ENCODE results near the gene OSTF1.

OSTF1 gene

DNA sequence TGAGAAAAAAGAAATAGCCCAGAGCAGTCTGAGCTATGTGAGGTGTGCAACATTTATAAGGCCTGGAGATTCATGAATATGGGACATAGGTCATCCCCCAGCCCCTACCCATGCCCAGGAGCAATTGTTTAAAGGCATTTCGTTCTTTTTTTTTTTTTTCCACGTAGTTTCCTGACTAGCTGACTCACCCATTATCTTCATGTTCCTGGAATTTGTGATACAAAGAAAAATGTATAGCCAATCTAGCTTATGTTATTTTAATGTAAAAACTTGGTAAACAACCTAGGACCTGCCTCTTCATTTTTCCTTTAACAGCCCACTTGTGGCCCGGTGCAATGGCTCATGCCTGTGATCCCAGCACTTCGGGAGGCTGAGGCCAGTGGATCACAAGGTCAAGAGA, 81.3 kb downstream of the OSTF1 start:
- DNase-seq, result no peak

DNA sequence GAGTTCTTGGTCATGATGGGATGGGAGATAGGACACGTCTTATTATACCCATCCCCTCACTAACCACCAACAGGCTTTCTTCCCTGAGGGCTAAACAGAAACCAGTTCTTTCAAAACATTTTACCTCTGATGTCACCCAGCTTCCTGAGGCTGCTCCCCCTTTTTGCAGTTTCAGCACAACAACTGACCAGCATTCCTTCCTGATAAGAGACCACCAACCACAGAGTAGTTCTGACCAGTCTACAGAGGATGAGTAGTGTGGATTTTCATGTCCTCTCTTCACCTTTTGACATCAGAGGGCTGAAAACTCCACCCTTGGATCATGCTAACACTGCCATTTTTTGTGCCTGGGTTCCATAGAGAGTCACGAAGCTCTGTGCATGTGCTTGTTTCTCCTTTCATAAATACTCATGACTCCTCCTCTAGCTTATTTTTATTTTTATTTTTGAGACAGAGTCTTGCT, 82.6 kb downstream of the OSTF1 start:
- DNase-seq, result peak; percentile 11

DNA sequence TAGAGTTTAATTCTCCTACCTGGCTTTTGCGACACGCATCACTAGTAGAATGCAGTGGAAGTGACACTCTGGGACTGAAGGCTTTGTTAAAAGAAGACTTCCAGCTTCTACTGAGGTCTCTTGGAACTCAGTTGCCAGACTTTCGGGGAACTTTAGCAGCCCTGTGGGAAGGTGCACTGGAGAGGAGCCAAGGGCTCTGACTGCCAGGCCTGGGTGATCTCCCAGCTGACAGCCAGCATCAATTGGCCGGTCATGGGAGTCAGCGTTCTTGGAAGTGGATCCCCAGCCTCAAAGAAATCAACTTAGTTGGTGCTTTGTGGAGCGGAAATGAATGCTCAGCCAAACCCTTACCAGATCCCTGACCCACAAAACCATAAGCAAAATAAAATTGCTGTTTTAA, 87.1 kb downstream of the OSTF1 start:
- DNase-seq, result no peak

DNA sequence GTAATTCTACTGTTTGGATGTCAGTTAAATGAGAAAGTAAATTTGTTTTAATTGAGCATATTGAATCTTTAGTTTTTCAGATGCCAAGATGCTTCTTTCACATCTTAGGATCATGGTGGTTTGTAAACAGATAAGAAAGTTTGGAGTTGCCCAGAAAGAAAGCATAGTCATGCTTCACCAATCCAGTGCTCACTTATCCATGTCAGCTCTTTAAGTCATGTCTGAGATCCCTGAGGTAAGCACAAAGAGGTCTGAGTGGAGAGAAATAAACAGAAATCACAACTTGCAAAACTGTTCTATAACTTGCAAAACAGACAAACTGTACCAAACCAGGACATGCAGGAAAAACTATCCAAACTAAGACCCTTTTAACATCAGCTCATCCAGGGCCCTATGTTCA, 87.7 kb downstream of the OSTF1 start:
- no peak for DNase-seq

DNA sequence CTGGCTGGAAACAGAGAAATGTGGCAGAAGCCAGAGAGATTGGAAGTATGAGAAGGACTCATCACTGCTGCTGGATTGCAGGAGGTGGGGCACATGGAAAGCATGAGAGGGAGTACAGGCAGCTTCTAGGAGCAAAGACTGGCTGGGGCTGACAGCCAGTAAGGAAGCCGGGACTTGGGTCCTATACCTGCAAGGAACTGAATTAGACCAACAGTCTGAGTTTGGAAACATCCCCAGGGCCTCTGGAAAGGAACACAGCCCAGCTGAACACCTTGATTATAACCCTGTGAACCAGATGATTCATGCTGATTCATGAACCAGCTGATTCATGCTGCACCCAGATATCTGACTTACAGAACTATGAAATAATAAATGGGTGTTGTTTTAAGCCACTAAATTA, 93.4 kb downstream of the OSTF1 start:
- DNase-seq, result no peak

DNA sequence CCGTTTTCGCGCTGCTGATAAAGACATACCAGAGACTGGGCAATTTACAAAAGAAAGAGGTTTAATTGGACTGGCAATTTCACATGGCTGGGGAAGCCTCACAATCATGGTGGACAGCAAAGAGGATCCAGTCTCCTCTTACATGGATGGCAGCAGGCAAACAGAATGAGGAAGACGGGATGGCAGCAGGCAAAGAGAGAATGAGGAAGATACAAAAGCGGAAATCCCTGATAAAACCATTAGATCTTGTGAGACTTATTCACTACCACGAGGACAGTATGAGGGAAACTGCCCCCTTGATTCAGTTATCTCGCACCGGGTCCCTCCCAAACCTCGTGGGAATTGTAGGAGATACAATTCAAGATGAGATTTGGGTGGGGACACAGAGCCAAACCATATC, 95.0 kb downstream of the OSTF1 start:
- DNase-seq, result peak; percentile 31

DNA sequence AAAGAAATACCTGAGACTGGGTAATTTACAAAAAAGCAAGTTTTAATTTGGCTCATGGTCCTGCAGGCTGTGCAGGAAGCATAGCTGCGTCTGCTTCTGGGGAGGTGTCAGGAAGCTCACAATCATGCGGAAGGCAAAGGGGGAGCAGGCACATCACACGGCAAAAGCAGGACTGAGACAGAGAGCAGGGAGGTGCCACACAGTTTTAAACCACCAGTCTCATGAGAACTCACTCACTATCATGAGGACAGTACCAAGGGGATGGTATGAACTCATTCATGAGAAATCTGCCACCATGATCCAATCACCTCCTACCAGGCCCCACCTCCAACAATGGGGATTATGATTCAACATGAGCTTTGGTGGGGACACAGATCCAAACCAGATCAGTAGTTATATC, 96.2 kb downstream of the OSTF1 start:
- no peak for DNase-seq

DNA sequence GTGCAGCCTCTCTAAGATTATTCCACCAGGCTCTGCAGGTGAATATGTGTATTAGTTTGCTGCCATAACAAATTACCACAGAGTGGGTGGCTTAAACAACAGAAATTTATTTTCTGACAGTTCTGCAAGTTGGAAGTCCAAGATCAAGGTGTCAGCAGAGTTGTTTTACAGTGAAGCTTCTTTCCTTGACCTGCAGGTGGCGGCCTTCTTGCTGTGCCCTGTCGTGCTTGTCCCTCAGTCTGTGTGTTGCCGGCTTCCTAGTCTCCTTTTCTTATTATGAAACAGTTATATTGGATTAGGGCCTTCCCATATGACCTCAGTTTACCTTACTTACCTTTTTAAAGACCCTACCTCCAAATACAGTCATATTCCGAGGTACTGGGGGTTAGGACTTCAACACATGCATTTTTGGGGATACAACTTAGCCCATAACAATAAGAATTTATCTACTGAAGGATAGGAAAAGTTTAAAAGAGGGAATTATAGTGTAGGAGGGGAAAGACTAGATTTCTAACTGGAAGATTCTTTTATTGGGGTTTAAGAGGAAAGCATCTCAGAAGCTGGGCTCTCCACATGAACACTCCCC, 97.4 kb downstream of the OSTF1 start:
- peak; percentile 26 for DNase-seq

DNA sequence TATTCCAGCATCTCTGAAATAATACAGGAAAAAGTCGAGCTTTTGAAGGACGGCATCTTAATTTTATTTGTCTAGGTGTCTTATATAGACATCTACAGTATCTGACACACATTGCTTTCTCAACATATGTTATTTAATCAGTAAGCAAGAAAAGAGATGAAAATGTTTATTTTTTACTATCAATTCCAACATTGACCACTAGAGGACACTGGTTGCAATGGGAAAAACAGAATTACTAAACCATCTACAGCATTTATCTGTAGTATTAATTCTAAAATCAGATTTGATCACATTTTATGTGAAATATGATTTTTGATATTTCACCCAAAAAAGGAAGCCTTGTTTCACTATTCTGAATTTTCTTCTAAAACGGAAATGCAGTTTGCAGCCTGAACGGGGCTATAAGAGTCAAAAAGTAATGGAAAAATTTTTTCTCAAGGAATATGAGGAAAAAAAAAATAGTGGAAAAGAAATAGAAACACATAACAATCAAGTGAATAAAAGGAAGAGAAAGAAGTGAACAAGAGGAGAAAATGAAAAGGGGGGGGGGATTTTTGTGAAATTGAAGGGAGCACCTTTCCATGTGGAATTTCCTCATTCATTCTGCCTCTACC, 98.6 kb downstream of the OSTF1 start:
- peak; percentile 14 for DNase-seq

DNA sequence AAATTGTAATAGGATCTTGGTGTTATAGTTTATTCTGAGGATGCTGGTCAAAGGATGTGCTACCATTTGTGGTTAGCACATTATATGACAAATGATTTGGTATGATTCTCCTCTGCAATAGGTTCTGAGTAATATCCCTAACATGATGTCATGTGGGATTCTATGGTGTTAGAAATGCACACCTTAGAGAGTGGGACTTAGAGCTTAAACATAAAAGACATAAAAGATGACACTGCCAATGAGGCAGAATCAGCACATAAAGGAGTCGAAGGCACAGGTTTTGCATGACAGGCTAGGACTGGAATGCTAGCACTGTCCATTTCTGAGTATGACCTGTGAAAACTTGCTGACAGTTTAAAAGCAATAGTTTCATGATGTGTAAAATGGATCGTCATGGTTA, 100.4 kb downstream of the OSTF1 start:
- DNase-seq, result no peak

DNA sequence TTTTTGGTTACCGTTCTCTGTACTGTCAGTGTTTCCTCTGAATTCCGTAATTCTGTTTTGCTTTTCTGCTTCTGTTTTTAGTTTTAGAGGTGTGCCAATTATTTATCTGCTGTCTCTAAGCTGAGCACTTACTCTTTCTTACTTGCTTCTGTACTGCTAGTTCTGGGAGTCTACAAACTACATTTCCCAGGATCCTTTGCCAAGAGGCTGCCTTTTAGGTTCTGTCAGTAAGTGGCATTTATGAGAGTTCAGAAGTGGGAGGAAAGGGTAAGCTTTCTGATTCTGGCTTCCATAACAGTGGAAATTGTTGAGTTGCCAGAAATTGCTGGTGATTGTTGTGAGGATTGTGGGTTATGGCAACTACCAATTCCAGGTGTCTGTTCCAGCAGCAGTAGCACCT, 102.4 kb downstream of the OSTF1 start:
- DNase-seq, result no peak
